GM12865 (cell line): Measurements from ENCODE around the gene MPDU1.

Experiments
- DNase-seq: peaks from one replicate; pipeline ENCODE4 v3.0.0; 2010; ENCODE audit warnings: low read depth
- H3K4me3 ChIP-seq: 2 replicates; pipeline ENCODE4 v1.5.1; 2011; ENCODE audit warnings: mild to moderate bottlenecking, low read depth, low read length, control low read depth
- CTCF ChIP-seq: IDR thresholded peaks from 2 replicates; pipeline ENCODE4 v1.5.1; 2011; ENCODE audit warnings: low read length, control low read depth, low read depth, inconsistent platforms; ENCODE audit not compliant: insufficient read depth; ENCODE audit errors: missing control alignments

MPDU1 gene

GRCh38 chr17:7549401-7550055, 34.1 kb upstream of the MPDU1 start:
- no peak for TF ChIP-seq CTCF
- DNase-seq: no peak
- no peak overlapping the region; the same call in 1 of the 2 replicates for H3K4me3 ChIP-seq

DNA sequence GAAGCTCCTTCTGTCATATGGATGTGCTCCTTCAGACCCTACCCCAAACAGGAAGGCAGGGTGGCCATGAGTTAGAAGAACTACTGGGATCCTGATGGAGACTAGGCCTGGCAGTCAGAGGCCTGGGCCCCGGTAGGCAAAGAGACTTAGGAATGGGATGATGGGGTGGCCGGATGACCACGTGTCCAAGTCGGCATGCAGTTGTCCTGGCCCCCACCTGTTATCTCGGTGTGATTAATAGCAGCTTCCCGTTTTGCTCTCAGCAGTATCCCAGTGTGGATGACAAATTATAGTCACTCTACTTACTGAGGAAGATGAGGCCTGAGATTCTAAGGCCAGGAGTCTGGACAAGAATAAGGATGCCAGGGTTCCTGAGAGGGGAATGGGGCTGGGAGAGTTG, 33.3 kb upstream of the MPDU1 start:
- TF ChIP-seq CTCF: no peak
- no peak for DNase-seq
- H3K4me3 ChIP-seq: no peak overlapping the region

- no peak for DNase-seq
- TF ChIP-seq CTCF: no peak
- no peak overlapping the region for H3K4me3 ChIP-seq
Observed at GRCh38 chr17:7551396-7551795, 32.3 kb upstream of the MPDU1 start.

GRCh38 chr17:7552621-7553051, 31.0 kb upstream of the MPDU1 start:
- TF ChIP-seq CTCF: no peak
- DNase-seq: peak; percentile 92
- no peak overlapping the region for H3K4me3 ChIP-seq

DNA sequence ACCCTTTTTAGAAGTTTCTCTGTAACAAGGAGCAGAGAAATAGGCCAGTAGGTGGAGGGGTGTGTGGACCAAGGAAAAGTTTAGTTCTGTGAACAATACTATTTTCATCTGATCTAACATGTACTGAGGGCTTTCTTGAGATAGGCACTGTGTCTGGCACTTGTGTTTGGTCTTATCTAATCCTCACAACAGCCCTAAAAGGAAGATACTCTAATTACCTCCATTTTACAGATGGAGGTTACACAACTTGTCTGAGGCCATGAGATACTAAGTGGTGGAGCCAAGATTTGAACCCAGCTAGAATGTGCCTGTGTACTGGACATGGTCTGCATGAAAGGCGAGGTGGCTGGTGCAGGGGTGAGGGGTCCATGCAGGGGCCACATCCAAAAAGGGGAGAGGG, 30.3 kb upstream of the MPDU1 start:
- DNase-seq: no peak
- TF ChIP-seq CTCF: no peak
- no peak overlapping the region for H3K4me3 ChIP-seq

GRCh38 chr17:7555320-7555948, 28.2 kb upstream of the MPDU1 start:
- peak; percentile 11 for TF ChIP-seq CTCF
- H3K4me3 ChIP-seq: no peak overlapping the region
- DNase-seq: no peak

- no peak for DNase-seq
- no peak for TF ChIP-seq CTCF
- no peak overlapping the region for H3K4me3 ChIP-seq
Observed at GRCh38 chr17:7556627-7557026, 27.0 kb upstream of the MPDU1 start.
